A204.1 (cell line): Measurements from ENCODE around the gene HSPA6.
"Not testable (repeated sequence)": the region's sequence is repeated elsewhere in the genome, so short reads cannot be mapped to it uniquely, and the experiment has no call there.

ENCODE experiments used
- FAIRE-seq: peaks from 2 replicates; lab custom pipeline; 2012; peaks lifted over from hg19 to GRCh38; lab: Jason Lieb, UNC

HSPA6 gene

DNA sequence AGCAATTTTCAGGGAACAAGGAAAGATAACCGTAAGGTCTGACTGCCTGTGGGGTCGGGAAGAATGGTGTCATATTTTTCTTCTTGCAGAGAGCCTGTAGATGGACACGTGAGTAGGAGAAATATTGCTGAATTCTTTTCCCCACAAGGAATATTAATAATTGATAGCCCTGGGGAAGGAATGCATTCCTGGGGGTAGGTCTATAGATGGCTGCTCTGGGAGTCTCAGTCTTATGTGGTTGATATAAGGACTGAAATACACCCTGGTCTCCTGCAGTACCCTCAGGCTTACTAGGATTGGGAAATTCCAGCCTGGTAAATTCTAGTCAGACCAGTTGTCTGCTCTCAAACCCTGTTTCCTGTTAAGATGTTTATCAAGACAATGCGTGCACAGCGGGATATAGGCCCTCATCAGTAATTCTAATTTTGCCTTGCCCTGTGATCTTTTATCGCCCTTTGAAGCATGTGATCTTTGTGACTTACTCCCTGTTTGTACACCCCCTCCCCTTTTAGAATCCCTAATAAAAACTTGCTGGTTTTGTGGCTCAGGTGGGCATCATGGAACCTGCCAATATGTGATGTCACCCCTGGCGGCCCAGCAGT lies 12.8 kb downstream of the HSPA6 start:
- not testable (repeated sequence) for FAIRE-seq

DNA sequence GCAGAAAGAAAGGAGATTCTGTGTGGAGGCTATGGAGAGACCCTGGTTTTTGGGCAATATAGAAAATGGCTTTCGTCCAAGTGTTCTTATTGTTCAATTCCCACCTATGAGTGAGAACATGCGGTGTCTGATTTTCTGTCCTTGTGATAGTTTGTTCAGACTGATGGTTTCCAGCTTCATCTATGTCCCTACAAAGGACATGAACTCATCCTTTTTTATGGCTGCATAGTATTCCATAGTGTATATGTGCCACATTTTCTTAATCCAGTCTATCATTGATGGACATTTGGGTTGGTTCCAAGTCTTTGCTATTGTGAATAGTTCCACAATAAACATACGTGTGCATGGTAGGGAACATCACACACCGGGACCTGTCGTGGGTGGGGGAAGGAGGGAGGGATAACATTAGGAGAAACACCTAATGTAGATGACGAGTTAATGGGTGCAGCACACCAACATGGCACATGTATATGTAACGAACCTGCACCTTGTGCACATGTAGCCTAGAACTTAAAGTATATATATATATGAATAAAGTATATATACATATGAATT lies 14.7 kb downstream of the HSPA6 start:
- not testable (repeated sequence) for FAIRE-seq

DNA sequence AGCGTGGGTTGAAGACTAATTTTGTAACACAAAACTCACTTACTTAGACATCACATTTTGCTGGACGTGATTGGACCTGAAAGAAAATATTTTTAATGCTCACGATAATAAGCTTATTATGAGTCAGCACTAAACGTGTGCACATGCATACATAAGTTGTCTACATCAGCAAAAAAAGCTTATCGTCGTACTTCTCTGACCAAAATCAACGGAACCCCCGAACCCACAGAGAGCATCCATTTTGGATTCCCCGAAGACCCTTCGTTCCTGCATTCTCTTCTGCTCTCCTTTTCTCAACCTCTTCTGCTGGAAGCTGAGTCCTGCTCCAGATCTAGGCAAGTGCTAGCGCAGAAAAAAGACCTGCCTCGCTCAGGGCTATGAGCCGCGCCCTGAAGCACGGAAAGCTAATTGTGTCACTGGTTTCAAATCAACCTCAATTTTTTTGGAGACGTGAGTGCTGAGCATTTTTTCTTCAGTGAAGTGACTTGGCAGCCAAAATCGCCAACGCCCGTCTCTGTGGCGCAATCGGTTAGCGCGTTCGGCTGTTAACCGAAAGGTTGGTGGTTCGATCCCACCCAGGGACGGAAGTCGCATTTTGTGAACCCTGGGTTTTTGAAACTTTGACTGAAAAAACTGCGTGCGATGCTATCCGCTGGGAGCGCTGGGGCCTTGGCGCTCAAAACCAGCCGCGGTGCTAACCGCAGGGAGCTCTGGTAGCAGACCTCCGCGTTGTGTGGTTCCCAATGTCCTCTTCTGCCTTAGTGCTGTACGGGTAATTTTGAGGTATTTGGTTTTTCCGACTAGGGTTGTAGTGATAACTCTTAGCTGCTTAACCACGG lies 15.6 kb downstream of the HSPA6 start:
- FAIRE-seq: peak; percentile 96

DNA sequence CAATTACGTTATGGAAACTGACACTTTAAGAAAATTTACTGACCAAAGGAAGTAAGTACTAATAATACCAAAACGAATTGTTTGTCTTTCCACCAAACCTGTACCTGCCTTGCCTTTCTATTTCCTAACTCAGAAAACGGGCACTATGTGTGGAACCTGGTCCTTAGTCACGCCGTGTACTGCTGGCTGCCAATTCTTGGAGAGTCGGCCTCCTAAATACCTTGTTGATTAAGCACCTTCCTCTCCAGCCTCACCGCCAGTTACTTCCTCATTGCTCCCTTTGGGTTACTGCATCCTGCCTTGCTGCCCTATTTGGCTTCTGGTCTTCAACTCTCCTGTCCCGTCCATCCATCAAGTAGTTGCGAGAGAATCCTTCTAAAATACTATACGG lies 16.2 kb downstream of the HSPA6 start:
- FAIRE-seq: not testable (repeated sequence)

DNA sequence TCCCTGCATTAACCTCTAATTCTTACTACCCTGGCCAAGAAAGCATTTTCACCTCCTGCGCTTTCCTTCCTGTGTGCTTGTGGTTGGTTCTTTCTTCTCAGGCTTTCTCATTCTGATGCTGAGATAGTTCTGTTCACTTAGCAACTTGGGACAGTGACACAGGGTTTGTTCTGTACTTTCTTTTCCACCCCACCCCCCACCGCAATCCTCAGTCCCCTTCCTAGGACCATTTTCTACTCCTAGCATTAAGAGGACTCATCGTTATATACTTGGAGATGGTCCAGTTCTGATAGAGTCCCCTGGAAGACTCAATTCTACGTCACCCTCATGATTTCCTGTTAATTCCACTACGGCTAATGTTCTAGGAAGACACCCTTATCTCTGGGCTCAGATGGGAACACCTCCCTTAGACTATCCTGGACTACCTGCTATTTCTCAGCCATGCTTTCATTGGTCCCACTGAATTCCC lies 17.8 kb downstream of the HSPA6 start:
- not testable (repeated sequence) for FAIRE-seq

DNA sequence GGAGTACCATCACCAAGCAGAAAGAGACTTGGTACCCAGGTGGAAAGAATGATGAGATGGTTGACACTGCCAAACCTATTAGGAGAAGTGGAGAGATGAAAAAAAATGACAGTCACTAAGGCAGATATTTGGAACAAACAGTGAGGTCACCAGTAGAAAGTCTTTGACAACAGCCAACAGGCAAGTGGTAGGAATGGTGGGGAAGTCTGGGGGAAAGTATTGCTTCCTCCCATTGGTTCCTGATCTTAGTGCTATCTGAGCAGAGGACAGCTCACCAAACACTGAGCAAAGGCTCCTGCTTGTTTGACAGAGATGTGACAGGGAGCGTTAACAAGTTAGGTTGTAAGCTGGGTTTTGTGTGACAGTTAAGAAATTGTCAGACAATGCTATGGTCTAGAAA lies 18.8 kb downstream of the HSPA6 start:
- not testable (repeated sequence) for FAIRE-seq

DNA sequence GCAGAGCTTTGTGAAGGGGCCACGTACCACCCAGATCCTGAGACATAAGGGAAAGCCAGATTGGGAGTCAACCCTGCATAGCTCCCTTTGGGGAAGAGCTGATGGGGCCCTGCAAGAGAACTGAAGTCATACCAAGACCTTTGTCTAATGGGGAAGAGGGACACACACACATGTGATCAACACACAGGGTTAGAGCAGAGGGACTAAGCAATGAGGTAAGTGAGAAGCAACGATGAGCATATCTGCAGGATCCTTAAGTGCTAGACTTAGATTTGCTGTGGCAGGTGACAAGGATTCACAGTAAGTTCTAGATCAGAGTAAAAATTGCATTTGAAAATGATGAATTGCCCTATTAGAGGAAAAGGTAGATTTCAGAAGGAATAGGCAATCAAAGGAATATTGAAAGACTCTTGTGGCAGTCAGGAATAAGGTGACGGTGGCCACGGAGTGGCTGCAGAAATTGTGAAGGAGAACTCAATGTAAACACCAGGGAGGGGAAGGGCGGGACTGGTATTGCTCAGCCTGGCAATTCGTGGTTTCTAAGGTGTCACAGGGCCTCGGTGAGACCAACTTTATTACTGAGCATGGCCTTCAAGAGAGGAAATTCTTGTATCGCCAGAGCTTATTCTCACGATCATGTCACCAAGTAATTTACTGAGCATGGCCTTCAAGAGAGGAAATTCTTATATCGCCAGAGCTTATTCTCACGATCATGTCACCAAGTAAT lies 20.8 kb downstream of the HSPA6 start:
- not testable (repeated sequence) for FAIRE-seq

DNA sequence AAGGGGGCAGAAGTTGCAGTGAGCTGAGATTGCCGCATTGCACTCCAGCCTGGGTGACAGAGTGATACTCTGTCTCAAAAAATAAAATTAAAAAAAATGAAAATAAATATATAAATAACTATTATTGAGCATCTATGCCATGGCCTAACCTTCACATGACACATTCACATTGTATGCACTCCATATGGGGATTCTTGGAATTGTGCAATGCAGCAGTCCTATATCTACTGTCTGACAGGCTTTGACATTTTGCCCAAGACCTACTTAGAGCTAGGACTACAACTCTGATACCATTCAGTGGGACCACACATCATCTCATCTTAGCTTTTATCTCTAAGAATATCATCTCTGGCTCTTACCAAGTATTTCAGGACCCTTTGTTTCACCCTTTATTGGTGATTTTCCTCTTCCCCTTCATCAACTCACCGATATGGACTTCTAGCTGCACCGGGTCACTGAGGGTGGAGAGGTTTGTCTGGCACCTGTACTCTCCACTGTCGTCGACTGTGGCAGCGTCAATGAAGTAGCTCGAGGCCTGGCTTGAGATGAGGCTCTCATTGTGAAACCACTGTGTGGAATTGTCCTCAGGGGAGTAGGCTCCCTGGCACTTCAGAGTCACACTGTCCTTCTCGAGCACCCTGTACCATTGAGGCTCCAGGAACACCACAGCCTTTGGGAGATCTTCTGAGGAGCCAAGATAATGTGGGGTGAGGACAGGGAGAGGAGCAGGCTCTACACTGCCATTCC lies 23.8 kb downstream of the HSPA6 start:
- FAIRE-seq: not testable (repeated sequence)

DNA sequence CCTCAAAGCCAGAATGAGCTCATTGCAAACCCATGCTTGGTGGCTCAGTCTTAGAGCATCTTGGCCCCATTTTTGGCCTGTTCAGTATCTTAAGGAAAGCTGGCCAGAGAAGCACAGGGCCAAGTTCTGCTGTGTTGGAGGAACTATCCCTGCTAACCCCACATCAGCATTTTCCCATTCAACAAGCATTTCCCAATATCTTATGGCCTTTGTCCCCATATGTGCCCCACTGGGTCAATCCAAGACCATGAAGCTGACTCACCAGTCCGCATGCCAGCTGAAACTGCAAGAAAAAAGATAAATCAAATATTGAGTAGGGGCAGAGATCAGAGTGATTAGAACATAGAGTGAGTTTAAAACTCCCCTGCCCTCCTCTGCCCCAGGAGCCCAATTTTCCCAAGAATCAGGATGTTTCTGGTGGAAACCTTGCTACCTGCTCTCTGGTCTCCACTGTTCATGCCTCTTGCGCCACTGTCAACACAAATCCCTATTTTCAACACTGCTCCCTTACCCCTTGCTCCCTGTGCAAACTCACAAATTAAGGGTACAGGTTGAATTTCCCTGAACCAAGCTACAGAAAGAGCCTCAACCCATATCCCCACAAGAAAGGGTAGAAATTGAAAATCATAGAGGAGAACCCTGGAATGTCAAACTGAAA lies 24.5 kb downstream of the HSPA6 start:
- not testable (repeated sequence) for FAIRE-seq

DNA sequence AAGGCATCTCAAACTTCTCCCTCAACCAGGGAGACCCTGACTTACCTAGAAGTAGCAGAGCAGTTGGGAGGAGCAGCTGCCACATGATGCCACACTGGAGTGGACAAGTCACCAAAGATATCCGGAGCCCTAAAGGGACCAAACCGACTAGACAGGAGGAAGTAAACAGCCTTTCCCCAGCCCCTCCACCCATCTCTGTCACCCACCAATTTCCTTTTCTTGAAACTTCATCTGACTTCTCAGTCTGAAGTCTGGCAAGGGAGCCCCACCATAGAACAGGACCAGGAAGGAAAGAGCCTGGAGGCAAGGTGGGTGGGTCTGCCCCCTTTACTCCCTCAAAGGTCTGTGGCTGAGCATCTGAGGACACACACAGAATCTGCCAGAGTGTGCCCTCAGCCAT lies 25.3 kb downstream of the HSPA6 start, which contains the start of gene FCGR3A:
Gene FCGR3A (minus strand): TSS at position 167 of the 400 bp plus-strand sequence. CDS start 82 bp downstream, at position 85.
- FAIRE-seq: no peak

DNA sequence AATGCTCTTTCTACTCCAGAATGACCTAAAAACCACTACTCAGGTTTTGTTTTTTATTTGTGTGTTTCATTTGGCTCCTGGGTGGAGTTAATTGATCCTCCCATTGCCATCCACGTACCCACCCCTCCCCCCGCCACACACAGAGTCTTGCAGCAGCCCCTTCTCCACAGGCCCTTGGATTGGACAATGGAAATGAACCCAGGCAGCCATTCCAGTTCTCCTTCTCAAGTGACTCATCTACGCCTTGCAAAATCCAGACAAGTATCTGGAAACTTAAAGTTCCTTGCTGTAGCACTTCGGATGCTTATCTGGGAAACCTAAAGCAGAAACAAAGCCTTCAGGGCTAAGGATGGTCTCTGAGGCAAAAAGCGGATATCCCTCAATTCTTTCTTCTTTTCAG lies 26.6 kb downstream of the HSPA6 start:
- FAIRE-seq: not testable (repeated sequence)

DNA sequence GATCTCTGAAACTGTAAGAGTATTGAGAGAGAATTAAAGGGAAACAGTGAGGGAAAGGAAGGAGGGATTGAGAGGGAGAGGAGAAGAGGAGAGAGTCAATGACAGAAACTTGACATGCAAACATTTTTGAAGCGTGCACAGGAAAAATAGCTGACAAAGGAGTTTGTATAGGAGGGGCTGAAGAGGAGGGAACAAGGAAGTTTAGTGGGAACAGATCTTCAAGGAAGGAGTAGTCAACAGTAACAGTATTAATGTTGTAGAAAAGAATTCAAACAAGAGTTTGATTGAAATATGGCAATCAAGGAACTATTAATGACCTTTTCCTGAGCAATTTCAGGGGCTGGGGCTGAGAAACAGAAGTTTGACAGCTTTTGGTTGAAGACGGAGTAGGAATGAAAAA lies 29.3 kb downstream of the HSPA6 start:
- not testable (repeated sequence) for FAIRE-seq

DNA sequence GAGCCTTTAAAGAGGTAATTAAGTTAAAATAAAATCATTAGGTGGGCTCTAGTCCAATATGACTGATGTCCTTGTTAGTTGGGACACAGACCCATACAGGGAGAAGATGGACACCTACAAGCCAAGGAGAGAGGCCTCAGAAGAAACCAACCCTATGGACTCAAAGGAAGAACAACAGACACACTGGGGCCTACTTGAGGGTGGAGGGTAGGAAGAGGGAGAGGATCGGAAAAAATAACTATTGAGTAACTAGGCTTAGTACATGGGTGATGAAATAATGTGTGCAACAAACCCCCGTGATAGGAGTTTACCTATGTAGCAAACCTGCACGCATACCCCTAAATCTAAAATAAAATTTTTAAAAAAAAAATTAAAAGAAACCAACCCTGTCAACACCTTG lies 30.0 kb downstream of the HSPA6 start:
- FAIRE-seq: not testable (repeated sequence)

DNA sequence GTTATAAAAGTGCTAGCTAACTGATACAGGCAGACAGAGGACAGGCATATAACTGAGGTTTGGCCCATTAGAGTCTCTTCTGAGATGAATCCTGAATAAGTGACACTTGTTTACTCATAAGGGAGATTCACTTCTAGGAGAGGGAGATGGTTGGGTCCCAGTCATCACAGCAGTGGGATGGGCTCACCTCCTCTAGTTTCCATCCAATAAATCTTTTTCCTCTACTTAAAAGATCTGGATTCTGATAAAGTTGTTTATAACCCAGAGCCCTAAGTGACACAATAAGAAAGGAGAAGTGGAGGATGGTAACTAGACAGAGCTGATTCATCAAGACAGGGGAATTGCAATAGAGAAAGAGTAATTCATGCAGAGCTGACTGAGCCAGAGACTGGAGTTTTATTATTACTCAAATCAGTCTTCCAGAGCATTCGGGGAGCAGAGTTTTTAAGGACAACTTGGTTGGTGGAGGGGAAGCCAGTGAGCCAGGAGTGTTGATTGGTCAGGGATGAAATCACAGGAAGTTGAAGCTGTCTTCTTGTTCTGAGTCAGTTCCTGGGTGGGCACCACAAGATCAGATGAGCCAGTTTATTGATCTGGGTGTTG lies 30.6 kb downstream of the HSPA6 start:
- not testable (repeated sequence) for FAIRE-seq

DNA sequence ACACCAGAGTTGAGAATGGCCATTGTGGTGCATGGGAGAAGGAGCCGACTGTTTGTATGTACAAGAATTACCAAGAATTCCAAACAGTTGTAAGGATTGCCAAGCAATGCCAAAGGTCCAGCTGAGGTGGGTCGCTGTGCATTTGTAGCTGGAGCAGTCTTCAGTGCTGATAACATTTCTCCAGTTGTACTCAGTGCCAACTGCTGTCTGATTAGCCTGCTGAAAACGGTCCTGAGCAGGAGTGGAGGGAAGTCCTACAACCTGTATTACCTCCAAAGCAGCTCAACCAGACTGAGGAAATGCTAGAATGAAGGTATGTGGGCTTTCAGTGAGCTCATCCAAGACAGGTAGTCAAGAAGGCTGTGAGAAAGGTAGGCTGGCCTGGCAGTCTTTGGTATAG lies 31.8 kb downstream of the HSPA6 start:
- FAIRE-seq: not testable (repeated sequence)

DNA sequence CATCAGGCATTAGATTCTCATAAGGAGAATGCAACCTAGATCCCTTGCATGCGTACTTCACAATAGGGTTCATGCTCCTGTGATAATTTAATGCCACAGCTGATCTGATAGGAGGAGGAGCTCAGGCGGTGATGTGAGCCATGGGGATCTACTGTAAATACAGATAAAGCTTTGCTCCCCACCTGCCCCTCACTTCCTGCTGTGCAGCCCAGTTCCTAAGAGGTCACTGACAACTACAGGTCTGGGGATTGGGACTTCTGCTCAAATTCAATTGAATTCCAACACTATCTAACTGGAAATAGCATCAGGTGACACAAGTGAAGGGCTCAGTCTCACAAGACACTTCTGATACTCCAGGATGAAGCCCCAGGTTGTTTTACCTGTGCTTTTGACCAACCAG lies 32.6 kb downstream of the HSPA6 start:
- FAIRE-seq: not testable (repeated sequence)

DNA sequence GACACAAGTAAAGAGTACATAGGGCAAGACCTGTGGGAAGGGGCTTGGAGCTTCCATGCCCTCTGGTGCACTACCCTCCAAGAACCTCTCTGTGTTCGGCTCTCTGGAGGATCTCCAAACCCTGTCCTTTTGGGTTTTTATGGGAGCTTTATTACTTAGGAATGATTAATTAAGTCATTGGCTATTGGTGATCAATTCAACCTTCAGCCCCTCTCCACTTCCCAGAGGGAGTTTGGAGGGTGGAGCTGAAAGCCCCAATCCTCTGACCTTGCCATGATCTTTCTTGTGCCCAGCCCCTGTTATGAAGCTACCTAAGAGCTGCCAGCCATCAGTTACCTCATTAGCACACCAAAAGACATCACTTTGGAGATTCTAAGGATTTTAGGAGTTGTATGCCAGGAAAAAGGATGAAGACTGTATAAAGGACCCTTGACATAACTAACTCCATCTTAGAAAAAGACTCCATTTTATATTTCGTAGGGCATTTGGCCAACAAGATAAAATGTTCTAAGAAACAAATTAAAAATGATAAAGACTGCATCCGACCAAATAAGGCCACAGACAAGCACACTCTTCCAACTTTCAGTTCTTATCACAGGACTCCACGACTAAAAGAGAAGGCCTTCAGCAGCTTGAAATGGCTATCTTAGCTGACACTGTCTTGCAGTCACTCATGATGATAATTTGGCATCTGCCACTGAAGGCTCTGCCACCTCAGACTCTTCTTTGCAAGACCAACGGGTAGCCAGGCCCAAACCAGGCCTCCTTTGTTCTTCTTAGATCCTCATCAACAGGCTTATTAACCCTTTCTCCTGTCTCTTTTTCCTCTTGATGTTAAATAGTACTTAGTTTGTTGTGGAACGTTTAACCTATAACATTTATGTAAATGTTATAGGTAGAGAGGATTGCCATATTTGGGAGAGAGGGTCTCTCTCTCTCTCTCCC lies 33.4 kb downstream of the HSPA6 start:
- FAIRE-seq: not testable (repeated sequence)

DNA sequence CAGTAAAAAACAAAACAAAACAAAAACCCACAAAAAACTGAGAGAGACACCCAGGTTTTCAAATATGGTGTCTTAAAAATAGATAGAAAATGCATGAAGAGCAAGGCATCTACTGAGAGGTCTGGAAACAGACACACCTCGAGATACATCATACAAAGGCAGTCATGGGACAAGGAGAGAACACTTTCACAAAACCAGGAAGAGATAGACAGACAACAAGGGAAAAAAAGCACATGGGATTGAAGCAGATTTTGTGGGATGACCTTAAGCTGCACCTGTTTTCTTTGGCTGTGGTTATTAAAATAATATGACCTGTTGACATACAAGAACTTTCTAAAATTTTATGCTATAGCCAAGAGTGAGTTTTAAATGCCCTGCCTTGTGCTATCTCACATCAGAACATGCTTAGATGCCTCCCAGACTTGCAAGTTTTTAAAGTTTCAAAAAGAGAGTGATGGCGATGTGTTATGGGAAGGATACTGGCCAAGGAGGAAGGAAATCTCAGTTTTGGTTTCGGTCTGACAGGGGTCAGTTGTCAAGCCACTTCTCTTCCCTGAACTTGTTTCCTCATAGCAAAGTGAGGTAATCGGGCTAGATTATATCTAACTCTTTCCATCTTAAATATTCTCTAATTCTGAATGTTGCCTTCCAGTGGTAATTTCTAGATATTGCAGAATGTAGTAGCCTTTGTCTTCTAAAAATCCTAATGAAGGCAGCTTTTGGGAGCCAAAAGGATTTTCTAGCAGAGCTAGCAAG lies 36.8 kb downstream of the HSPA6 start:
- peak; percentile 98 for FAIRE-seq

DNA sequence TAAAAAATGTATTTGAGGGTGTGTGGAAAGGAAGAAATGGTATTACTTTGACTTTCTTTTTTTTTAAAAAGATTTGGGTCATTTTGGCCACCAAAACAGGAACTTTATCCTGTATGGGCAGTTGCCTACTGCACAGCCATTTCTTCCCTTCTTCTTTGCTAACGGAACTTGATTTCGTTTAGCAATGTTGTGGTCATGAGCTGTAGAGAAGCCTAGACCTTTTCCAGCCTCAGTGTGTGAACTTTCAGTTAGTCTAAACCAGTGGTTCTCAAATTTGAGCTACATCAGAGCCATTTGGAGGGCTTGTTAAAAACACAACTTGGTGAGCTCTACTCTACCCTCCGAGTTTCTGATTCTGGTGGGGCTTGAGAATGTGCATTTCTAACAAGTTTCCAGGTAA lies 38.1 kb downstream of the HSPA6 start:
- FAIRE-seq: not testable (repeated sequence)
